ENCODE results near the gene CDH13. TPM values are rescaled to one million over a fixed set of nuclear protein-coding genes. Genes with fewer than 3 reads are reported as not detected.

CDH13 gene
- total RNA-seq, 4 donors from 2014 or later: 3.1 to 13.5 (median 8.9) TPM

DNA sequence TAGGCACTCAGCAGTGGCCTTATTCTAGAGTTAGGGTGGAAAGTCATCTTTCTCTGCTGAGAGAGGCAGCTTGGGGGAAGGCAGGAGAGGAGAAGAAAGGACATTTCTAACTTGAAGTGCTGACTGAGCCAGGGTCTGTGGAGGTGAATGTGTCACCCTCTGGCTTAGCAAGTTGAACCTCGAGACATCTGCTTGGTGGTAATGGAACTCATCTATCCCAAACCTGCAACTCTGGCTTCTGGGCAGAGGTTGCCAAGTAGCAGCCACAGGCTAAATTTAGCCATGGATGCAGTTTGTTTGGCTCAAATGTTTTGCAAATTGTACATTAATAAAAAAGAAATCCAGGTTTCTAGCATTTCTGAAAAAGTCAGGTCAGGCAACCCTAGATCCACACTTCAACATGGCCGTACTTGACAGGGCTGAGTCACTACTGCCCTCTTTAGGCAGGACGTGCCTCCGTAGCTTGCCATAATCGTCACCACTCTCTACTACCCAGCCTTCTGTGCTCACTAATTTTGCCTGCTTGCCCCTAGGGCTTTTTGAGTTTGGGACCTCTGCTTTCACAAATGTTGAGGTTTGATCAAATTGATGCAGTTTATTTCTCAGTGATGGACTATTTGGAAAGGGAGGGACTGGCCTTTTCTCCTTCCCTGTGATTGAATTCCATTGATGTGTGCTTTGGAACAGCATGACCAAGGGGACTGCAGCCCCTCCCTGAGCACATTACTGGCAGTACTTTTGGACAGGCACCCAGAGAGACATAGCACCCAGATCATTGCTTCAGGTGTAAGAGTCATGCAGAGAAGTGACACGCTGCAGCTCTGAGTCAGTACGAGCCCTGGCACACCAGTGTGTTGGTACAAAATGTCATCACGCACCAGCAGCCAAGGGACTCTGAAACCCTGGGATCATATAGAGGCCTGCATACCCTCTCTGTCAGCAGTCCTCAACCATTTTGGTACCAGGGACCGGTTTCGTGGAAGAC is 5.2 kb downstream of the CDH13 start:
- peaks cover 22 to 51% (median 35%) of the 10 kb centered on the region in 4 donors for H3K4me1 ChIP-seq
- peak overlapping the region in 1 of 4 donors; percentile 8 for H3K27ac ChIP-seq (replicated peaks in 1 of 4)

DNA sequence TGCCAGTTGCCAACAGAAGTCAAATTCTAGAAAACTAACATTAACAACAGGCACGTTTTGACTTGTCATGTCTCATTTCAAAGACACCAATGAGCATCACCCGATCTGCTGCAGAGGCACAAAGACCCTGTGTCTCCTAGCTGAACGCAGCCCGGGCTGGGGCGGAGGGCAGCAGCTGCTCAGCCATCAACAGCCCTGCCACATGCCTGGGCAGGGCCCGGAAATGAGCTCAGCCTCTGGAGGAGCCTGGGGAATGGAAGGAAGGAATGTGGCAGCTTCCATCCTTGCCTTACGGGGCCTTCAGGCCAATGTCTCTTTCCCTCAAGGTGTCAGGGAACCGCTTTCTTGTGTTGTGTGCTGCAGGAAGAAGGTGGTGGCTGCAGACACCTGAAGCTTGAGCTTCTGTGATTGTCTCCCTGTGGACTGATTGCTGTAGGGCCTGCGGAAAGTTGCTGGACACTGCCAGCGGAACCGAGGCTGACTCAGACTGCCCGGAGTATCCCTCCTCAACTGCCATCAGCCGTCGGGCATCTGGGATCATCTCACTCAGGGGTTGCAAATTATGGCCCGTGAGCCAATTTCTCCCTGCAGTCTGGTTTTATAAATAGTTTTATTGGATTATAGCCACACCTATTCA is 7.3 kb downstream of the CDH13 start:
- no peak overlapping the region for H3K4me3 ChIP-seq
- H3K36me3 ChIP-seq: no peaks in the 10 kb centered on the region
- no peak for TF ChIP-seq POLR2AphosphoS5 (IDR thresholded peaks at IDR 0.05)
- TF ChIP-seq EP300 (IDR thresholded peaks at IDR 0.05): no peak
- no peak for TF ChIP-seq POLR2A (IDR thresholded peaks at IDR 0.05; ENCODE audit: low read depth)
- TF ChIP-seq, protein P1, sequence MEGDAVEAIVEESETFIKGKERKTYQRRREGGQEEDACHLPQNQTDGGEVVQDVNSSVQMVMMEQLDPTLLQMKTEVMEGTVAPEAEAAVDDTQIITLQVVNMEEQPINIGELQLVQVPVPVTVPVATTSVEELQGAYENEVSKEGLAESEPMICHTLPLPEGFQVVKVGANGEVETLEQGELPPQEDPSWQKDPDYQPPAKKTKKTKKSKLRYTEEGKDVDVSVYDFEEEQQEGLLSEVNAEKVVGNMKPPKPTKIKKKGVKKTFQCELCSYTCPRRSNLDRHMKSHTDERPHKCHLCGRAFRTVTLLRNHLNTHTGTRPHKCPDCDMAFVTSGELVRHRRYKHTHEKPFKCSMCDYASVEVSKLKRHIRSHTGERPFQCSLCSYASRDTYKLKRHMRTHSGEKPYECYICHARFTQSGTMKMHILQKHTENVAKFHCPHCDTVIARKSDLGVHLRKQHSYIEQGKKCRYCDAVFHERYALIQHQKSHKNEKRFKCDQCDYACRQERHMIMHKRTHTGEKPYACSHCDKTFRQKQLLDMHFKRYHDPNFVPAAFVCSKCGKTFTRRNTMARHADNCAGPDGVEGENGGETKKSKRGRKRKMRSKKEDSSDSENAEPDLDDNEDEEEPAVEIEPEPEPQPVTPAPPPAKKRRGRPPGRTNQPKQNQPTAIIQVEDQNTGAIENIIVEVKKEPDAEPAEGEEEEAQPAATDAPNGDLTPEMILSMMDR (IDR thresholded peaks at IDR 0.05): no peak
- H3K9me3 ChIP-seq: no peaks in the 10 kb centered on the region
- H3K27ac ChIP-seq (replicated peaks in 1 of 4): no peak overlapping the region
- H3K27me3 ChIP-seq: peaks cover 0 to 34% (median under 1%) of the 10 kb centered on the region in 4 donors
- peaks cover 6 to 42% (median 18%) of the 10 kb centered on the region in 4 donors for H3K4me1 ChIP-seq
- intact Hi-C loops (cut with DNase I): no loop called here
- DNase-seq (ENCODE audit: extremely low spot score): no peak
- WGBS: 62% methylated on average over 14 of the region's 15 CpGs

More for the DNA sequence above, 5.2 kb downstream of the CDH13 start:
- TF ChIP-seq POLR2AphosphoS5 (IDR thresholded peaks at IDR 0.05) (no peak), EP300 (IDR thresholded peaks at IDR 0.05) (no peak)
- TF ChIP-seq, protein P1 (IDR thresholded peaks at IDR 0.05): no peak
- no peaks in the 10 kb centered on the region for H3K9me3 ChIP-seq
- H3K36me3 ChIP-seq: no peaks in the 10 kb centered on the region
- H3K27me3 ChIP-seq: peaks cover 0 to 55% (median 12%) of the 10 kb centered on the region in 4 donors
- no peak for DNase-seq (ENCODE audit: extremely low spot score)
- intact Hi-C loops (cut with DNase I): no loop called here
- no peak overlapping the region for H3K4me3 ChIP-seq
- WGBS: 89% methylated on average over 10 of the region's 10 CpGs

DNA sequence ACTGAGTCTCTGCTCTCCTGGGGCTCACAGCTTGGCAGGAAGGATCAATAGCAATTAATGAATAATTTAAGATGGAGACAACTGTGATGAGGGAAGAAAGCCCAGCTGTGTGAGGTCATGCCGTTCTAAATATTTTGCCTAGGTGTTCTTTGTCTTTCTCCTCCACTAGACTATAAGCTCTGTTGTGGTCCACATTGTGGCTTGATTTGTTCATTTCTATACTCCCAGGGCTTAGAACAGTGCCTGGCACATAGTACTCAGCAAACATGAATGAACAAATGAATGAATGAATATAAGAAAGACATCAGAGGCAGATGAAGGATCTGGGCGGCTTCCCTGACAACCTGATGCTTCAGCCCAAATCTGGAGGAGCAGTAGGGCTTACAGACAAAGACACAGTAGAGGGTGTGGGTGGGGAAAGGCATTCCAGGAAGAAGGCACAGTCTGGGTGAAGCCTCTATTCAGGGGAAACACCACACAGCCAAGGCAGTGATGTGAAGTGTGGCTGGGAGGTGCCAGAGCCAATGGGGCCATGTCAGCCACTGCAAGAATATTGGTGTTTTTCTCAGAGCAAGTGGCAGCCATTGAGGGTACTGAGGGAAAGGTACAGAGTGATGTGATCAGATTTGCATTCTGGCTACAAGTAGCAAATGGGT is 8.3 kb downstream of the CDH13 start:
- Histone ChIP-seq H3K4me3 (no peak overlapping the region), H3K27ac (replicated peaks in 1 of 4) (no peak overlapping the region), H3K4me1 (peaks cover 6 to 38% (median 15%) of the 10 kb centered on the region in 4 donors), H3K27me3 (peaks cover 0 to 24% (median 0%) of the 10 kb centered on the region in 4 donors), H3K9me3 (no peaks in the 10 kb centered on the region), H3K36me3 (no peaks in the 10 kb centered on the region)
- no peak for DNase-seq (ENCODE audit: extremely low spot score)
- WGBS: 91% methylated on average over 2 of the region's 2 CpGs
- TF ChIP-seq, protein P1 (IDR thresholded peaks at IDR 0.05): no peak
- TF ChIP-seq POLR2A (IDR thresholded peaks at IDR 0.05; ENCODE audit: low read depth) (no peak), POLR2AphosphoS5 (IDR thresholded peaks at IDR 0.05) (no peak), EP300 (IDR thresholded peaks at IDR 0.05) (no peak)
- intact Hi-C loops (cut with DNase I): no loop called here

DNA sequence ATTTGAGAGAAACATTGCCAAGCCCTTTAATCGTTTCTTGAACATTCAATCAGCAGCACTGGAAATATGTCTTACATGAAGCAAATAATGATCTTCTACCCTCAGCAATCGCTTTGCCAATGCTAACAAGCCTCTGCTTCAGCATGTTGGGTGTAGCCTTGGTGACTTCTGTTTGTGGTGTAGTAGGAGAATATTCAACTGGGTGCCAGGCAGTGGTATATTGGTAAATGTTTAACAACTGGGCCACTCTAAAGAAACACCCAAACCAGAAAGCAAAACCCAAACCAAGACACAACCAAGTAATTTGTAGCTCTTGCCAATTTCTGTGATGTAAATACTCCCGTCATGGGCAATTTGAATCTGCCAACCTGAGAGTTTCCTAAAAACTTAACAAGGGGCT is 9.7 kb downstream of the CDH13 start:
- 94% methylated on average over 3 of the region's 3 CpGs for WGBS
- DNase-seq (ENCODE audit: extremely low spot score): no peak
- H3K4me1 ChIP-seq: peaks cover 6 to 24% (median 10%) of the 10 kb centered on the region in 4 donors
- peaks cover 0 to 20% (median 0%) of the 10 kb centered on the region in 4 donors for H3K27me3 ChIP-seq
- intact Hi-C loops (cut with DNase I): no loop called here
- TF ChIP-seq, protein P1 (IDR thresholded peaks at IDR 0.05): no peak
- no peak for TF ChIP-seq POLR2AphosphoS5 (IDR thresholded peaks at IDR 0.05)
- TF ChIP-seq EP300 (IDR thresholded peaks at IDR 0.05): no peak
- TF ChIP-seq POLR2A (IDR thresholded peaks at IDR 0.05; ENCODE audit: low read depth): no peak
- H3K36me3 ChIP-seq: no peaks in the 10 kb centered on the region
- H3K4me3 ChIP-seq: no peak overlapping the region
- H3K9me3 ChIP-seq: no peaks in the 10 kb centered on the region
- H3K27ac ChIP-seq (replicated peaks in 1 of 4): no peak overlapping the region

All from esophagus muscularis mucosa (tissue), 4 donors.